PC-9 (cell line): ENCODE measurements around the gene MRPL3. TPM values are rescaled to one million over a fixed set of nuclear protein-coding genes. Genes with fewer than 3 reads are reported as not detected.

ENCODE experiments used
- BruUV-seq: library from RNA; stranded (reverse); fragments of 400-500 nt; replicated peaks from 2 replicates; lab custom pipeline; 2021; lab: Mats Ljungman, UMichigan
- CTCF ChIA-PET: fragments of 300-600 bp; sonication (Branson Sonifier 250); formaldehyde crosslinking; loops from one replicate; lab custom pipeline; 2022; ENCODE audit warnings: antibody characterized with exemption; lab: Charles Lee
- POLR2A ChIA-PET: fragments of 300-600 bp; sonication (Branson Sonifier 250); formaldehyde crosslinking; loops from one replicate; lab custom pipeline; 2022; ENCODE audit warnings: antibody characterized with exemption; ENCODE audit not compliant: unreplicated experiment; lab: Charles Lee
- DNase-seq, 2 experiments: peaks; one replicate each; pipeline versions ENCODE4 v3.0.0 to v3.0.0-alpha.2; 2015 to 2022; ENCODE audit warnings: mixed read lengths in 1 of 2
- H2AFZ ChIP-seq: fragments of 200-600 bp; sonication (generic); 2 replicates; pipeline ENCODE4 v1.8.1; 2017; ENCODE audit warnings: antibody characterized with exemption
- H3F3A ChIP-seq: fragments of 200-600 bp; sonication (generic); 2 replicates; pipeline ENCODE4 v1.8.1; 2017; ENCODE audit warnings: antibody characterized with exemption, mild to moderate bottlenecking, low read depth; ENCODE audit not compliant: insufficient read depth
- H3K27ac ChIP-seq: fragments of 200-600 bp; sonication (generic); 2 replicates; pipeline ENCODE4 v1.6.1; 2016; ENCODE audit warnings: mixed run types
- H3K27me3 ChIP-seq: fragments of 200-600 bp; sonication (generic); 2 replicates; pipeline ENCODE4 v1.6.1; 2016; ENCODE audit warnings: low read depth, mixed run types; ENCODE audit not compliant: insufficient read depth
- H3K36me3 ChIP-seq: fragments of 200-600 bp; sonication (generic); 2 replicates; pipeline ENCODE4 v1.6.1; 2016; ENCODE audit warnings: low read depth, mixed run types
- H3K4me1 ChIP-seq: fragments of 200-600 bp; sonication (generic); replicated peaks from 2 replicates; pipeline ENCODE4 v1.6.1; 2016; ENCODE audit warnings: mixed run types; ENCODE audit not compliant: insufficient read depth
- H3K4me2 ChIP-seq: fragments of 200-600 bp; sonication (generic); 2 replicates; pipeline ENCODE4 v1.6.1; 2017; ENCODE audit warnings: mixed run types
- H3K4me3 ChIP-seq: fragments of 200-600 bp; sonication (generic); 2 replicates; pipeline ENCODE4 v1.6.1; 2016; ENCODE audit warnings: mixed run types
- H3K79me2 ChIP-seq: fragments of 200-600 bp; sonication (generic); 2 replicates; pipeline ENCODE4 v1.6.1; 2017; ENCODE audit warnings: low read depth, mixed run types
- H3K9me2 ChIP-seq: fragments of 200-600 bp; sonication (generic); 2 replicates; pipeline ENCODE4 v1.8.1; 2017; ENCODE audit warnings: mild to moderate bottlenecking; ENCODE audit not compliant: insufficient read depth
- H3K9me3 ChIP-seq: fragments of 200-600 bp; sonication (generic); 2 replicates; pipeline ENCODE4 v1.8.1; 2016; ENCODE audit warnings: low read depth; ENCODE audit not compliant: insufficient read depth
- H4K20me1 ChIP-seq: fragments of 200-600 bp; sonication (generic); 2 replicates; pipeline ENCODE4 v1.8.1; 2017; ENCODE audit not compliant: insufficient read depth
- CTCF ChIP-seq: fragments of 200-600 bp; sonication (generic); conservative IDR thresholded peaks from 2 replicates; pipeline ENCODE4 v1.6.1; 2017; ENCODE audit warnings: mixed run types, antibody characterized with exemption, mild to moderate bottlenecking, moderate library complexity
- EZH2 ChIP-seq: fragments of 200-600 bp; sonication (generic); IDR thresholded peaks from 2 replicates; pipeline ENCODE4 v1.8.0; 2017; ENCODE audit warnings: antibody characterized with exemption, low read depth
- intact Hi-C: fragments of 100-400 bp; cut with micrococcal nuclease; formaldehyde crosslinking; loops from one replicate; pipeline ENCODE4 v1.10.0; 2022; ENCODE audit not compliant: unreplicated experiment
- total RNA-seq: library from RNA; stranded (reverse); gene quantifications from 2 replicates; pipeline ENCODE4 v1.2.3, GENCODE V29; 2021

The MRPL3 gene
- total RNA-seq, 1 experiment from 2014 or later = 109 TPM

- Histone ChIP-seq H3K4me1 (no peaks in the 10 kb centered on the region), H3K36me3 (no peaks in the 10 kb centered on the region), H3K79me2 (no peaks in the 10 kb centered on the region), H3K27ac (no peak overlapping the region), H3K4me2 (no peak overlapping the region), H3K9me3 (no peaks in the 10 kb centered on the region), H3K27me3 (no peaks in the 10 kb centered on the region), H3K9me2 (no peaks in the 10 kb centered on the region), H3K4me3 (no peak overlapping the region), H2AFZ (no peak overlapping the region), H4K20me1 (no peaks in the 10 kb centered on the region), H3F3A (no peaks in the 10 kb centered on the region)
- ChIA-PET CTCF (no interaction called here), POLR2A (no interaction called here)
- TF ChIP-seq EZH2 = no peak
- TF ChIP-seq CTCF = no peak
- no peak for DNase-seq
- intact Hi-C loops = no loop called here
- no TSS peak for BruUV-seq
These were observed 29.9 kb upstream of the MRPL3 start for GRCh38 chr3:131532645-131533044.

GRCh38 chr3:131530843-131531242 is 28.1 kb upstream of the MRPL3 start:
- CTCF ChIA-PET = no interaction called here

GRCh38 chr3:131530388-131530787 is 27.6 kb upstream of the MRPL3 start:
- CTCF ChIA-PET = no interaction called here
- BruUV-seq = no TSS peak
- Histone ChIP-seq H4K20me1 (no peaks in the 10 kb centered on the region), H3K4me2 (no peak overlapping the region), H2AFZ (no peak overlapping the region), H3K4me1 (no peaks in the 10 kb centered on the region), H3F3A (no peaks in the 10 kb centered on the region), H3K36me3 (no peaks in the 10 kb centered on the region), H3K9me3 (no peaks in the 10 kb centered on the region), H3K27ac (no peak overlapping the region), H3K9me2 (no peaks in the 10 kb centered on the region), H3K27me3 (no peaks in the 10 kb centered on the region), H3K4me3 (no peak overlapping the region), H3K79me2 (no peaks in the 10 kb centered on the region)
- no peak for DNase-seq
- POLR2A ChIA-PET = no interaction called here
- TF ChIP-seq EZH2 (no peak), CTCF (no peak)
- intact Hi-C loops = no loop called here

More at GRCh38 chr3:131530843-131531242, 28.1 kb upstream of the MRPL3 start:
- TF ChIP-seq EZH2 = no peak
- no peak for TF ChIP-seq CTCF
- H3F3A ChIP-seq = no peaks in the 10 kb centered on the region
- H3K9me3 ChIP-seq = no peaks in the 10 kb centered on the region
- intact Hi-C loops = no loop called here
- no peaks in the 10 kb centered on the region for H3K27me3 ChIP-seq
- H3K4me2 ChIP-seq = no peak overlapping the region
- H3K4me3 ChIP-seq = no peak overlapping the region
- H3K79me2 ChIP-seq = no peaks in the 10 kb centered on the region
- no peaks in the 10 kb centered on the region for H3K36me3 ChIP-seq
- no TSS peak for BruUV-seq
- H3K4me1 ChIP-seq = no peaks in the 10 kb centered on the region
- POLR2A ChIA-PET = no interaction called here
- no peak for DNase-seq
- H3K9me2 ChIP-seq = no peaks in the 10 kb centered on the region
- H3K27ac ChIP-seq = no peak overlapping the region
- H2AFZ ChIP-seq = no peak overlapping the region
- no peaks in the 10 kb centered on the region for H4K20me1 ChIP-seq
